ENCODE measurements around the gene PTTG1IP.
"Not testable (repeated sequence)": the region's sequence is repeated elsewhere in the genome, so short reads cannot be mapped to it uniquely, and the experiment has no call there.

Gene PTTG1IP

GRCh38 chr21:44842721-44843445 is 30.6 kb downstream of the PTTG1IP start:
- DNase-seq (ENCODE audit: low spot score): no peak

- no peak for DNase-seq (ENCODE audit: low spot score)
These were observed 31.4 kb downstream of the PTTG1IP start for GRCh38 chr21:44842087-44842486.

DNA sequence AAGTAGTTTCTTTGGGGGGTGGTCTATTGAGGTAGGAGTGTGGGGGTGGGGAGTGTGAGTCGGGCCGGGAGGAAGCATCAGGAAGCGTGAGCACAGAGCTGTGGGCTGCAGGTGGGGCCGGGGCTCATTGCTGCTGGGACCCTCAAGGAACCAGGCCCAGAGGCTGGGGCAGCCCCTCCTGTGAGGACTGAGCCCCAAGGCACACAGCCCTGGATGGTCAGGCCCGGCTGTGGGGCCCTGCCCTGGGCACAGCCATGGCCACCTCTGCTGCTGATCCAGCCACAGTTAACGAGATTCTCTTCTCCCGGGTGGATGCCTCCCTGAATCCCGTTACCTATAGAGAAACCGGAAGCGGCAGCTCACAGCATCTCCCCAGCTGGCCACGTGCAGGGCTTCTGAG is 32.7 kb downstream of the PTTG1IP start:
- DNase-seq (ENCODE audit: low spot score): no peak

- DNase-seq (ENCODE audit: low spot score): no peak
These were observed 34.5 kb downstream of the PTTG1IP start for GRCh38 chr21:44838951-44839350.

DNA sequence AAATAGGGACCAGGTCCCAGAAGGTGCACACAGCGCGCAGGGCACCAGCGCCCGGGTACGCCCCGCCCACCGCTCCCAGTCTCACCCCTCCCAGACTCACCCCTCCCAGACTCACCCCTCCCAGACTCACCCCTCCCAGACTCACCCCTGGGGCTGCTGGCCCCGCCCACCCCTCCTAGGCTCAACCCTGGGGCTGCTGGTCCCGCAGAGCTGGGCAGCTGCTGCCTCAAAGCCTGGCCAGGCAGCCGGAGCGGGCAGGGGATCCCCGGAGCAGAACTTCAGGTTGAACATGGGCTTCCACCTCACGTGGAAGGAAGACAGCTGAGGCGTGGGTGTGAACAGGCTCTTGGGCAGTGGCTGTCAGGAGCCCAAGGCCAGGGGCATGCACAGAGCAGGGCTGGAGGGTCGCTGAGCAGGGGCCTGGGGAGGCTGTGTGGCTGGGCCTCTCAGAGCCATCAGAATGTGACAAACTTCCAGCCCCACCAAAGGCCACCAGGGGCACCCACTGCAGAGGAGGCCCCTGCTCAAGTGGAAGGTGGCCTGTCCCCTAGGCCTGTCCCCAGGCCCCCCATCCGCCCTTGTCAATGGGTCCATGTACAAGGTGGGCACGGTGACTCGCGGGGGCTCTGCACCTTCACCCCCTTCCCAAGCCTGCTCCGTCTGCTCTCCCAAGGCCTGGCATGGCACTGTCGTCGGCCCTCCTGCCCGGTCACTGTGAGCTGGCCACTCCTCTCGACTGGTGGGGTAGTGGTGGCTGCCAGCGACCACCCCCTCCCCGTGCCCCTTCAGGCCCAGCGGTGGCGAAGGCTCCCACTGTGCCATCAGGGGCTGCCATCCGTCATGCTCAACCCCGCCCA is 35.2 kb downstream of the PTTG1IP start:
- DNase-seq (ENCODE audit: low spot score): no peak

- DNase-seq (ENCODE audit: low spot score): no peak
These were observed 36.0 kb downstream of the PTTG1IP start for GRCh38 chr21:44837537-44837936.

GRCh38 chr21:44836666-44837471 is 36.6 kb downstream of the PTTG1IP start:
- DNase-seq (ENCODE audit: low spot score): no peak

- no peak for DNase-seq (ENCODE audit: low spot score)
These were observed 37.2 kb downstream of the PTTG1IP start for GRCh38 chr21:44836349-44836665.

GRCh38 chr21:44835647-44835973 is 37.9 kb downstream of the PTTG1IP start:
- DNase-seq (ENCODE audit: low spot score): no peak

DNA sequence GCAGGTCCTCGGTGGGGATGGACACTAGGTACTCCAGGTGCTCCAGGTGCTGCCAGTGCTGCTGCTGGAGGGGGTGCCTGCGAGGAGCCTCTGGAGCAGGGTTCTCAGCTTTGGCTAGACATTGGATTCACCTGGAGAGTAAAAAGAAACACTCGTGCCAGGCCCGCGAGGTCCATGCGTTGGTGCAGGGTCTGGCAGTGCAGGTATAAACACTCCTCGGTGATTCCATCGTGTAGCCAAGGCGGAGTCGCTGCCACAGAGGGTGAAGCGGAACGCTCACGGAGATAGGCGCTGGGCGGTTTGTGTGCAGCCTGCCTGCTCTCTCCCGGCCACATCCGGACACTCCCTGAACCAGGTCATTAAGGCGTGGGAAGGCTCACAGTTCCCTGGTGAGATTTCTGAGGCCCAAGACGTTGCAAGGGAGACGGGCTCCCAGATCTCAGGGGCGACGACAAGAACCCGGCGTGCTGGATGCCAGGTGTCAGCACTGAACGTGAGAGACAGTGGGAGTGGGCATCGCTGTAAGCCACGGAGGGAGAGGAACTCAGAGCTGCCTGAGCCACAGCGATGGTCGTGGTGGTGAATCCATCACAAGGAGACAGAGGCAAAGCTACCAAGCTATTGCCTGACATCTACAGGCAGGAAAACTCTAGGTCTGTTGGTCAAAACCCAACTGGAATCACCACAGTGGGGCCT is 38.4 kb downstream of the PTTG1IP start:
- no peak for DNase-seq (ENCODE audit: low spot score)

DNA sequence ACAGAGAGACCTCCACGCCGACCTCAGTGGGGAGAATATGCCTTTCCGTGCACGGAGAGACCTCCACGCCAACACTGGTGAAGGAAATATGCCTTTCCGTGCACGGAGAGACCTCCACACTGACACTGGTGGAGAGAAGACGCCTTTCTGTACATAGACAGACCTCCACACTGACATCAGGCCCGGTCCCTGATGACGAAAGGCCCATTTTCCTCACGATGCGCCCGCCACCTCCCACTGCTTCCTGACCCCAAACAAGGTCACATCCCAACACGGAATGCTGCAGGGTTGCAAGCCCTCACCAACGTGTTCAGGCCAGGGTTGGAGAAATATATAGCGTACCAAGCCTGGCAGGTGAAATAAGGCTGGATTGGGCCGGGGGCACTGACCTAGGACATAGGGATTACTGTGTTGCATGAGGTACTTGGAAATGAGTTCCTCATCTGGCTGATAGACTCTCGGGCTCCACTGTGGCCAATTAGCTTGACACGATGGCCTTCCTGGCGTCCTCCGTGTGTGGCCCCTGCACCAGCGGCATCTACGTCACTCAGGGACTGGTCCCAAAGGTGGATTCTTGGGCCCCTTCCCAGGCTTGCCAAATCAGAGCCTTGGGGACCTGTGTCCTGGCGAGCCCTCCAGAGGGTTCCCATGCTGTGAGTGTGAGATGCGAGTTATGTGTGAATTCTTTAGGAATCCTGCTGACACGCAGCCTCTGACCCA is 39.1 kb downstream of the PTTG1IP start:
- no peak for DNase-seq (ENCODE audit: low spot score)

GRCh38 chr21:44833663-44834062 is 39.8 kb downstream of the PTTG1IP start:
- no peak for DNase-seq (ENCODE audit: low spot score)

DNA sequence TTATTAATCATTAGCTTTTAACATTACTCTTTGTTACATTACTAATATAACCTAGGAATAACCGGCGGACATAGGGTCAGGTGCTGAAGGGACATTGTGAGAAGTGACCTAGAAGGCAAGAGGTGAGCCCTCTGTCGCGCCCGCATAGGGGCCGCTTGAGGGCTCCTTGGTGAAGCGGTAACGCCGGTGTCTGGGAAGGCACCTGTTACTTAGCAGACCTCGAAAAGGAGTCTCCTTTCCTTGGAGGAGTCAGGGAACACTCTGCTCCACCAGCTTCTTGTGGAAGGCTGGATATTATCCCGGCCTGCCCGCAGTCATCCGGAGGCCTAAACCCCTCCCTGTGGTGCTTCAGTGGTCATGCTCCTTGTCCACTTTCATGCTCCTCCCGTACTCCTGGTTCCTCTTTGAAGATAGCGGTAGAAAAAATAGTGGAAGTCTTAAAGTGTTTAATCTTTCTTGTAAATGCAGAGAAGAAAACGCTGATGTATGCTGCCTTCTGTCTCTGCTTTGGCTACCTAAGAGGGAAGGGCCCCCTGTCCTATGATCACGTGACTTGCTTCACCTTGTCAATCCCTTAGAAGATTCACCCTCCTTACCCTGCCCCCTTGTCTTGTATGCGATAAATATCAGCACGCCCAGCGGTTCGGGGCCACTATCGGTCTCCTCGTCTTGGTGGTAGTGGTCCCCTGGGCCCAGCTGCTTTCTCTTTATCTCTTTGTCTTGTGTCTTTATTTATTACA is 40.8 kb downstream of the PTTG1IP start:
- not testable (repeated sequence) for DNase-seq (ENCODE audit: low spot score)

- DNase-seq (ENCODE audit: low spot score): no peak
These were observed 42.1 kb downstream of the PTTG1IP start for GRCh38 chr21:44831227-44831860.

DNA sequence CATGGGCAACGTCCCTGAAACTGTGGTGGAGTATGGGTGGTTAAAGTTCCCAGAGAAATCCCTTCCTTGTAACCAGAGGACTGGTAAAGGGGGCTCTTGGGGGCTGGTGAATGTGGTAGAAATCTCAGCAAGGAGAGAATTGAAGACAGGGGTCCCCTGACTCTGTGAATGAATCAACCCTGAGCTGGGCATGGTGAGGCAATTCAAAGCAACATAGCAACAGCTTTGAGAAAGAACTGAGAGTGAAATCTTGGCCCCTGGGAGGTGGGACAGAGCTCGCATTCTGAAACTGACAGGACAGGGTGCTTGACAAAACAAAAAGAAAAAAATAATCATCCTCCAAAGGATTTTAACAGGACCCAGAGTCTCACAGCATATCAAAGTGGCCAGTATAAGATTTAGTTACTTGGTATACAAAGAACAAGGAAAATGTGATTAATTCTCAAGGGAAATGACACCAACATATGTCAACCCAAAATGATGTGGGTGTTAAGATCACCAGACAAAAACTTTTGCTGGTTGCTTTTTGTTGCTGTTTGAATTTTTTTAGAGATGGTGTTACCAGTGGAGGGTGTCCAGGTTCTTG is 43.9 kb downstream of the PTTG1IP start:
- DNase-seq (ENCODE audit: low spot score): no peak

GRCh38 chr21:44828362-44829056 is 45.0 kb downstream of the PTTG1IP start:
- DNase-seq (ENCODE audit: low spot score): no peak

- no peak for DNase-seq (ENCODE audit: low spot score)
These were observed 50.3 kb downstream of the PTTG1IP start for GRCh38 chr21:44823179-44823660.

- DNase-seq (ENCODE audit: low spot score): no peak
These were observed 50.9 kb downstream of the PTTG1IP start for GRCh38 chr21:44822484-44823178.

- no peak for DNase-seq (ENCODE audit: low spot score)
These were observed 52.6 kb downstream of the PTTG1IP start for GRCh38 chr21:44820851-44821250.
